ENCODE data around the gene SEMA6B. TPM values are rescaled to one million over a fixed set of nuclear protein-coding genes. Genes with fewer than 3 reads are reported as not detected.
"Not testable (repeated sequence)": the region's sequence is repeated elsewhere in the genome, so short reads cannot be mapped to it uniquely, and the experiment has no call there.

SEMA6B gene
- 6.4 TPM for polyA plus RNA-seq (2013, experiment 1 of 2; ENCODE audit: insufficient read length)
- 7.0 TPM for polyA plus RNA-seq (2013, experiment 2 of 2; ENCODE audit: insufficient read length)

GRCh38 chr19:4559569-4559968 lies at the start of gene SEMA6B:
Gene SEMA6B (minus strand): TSS chr19:4559684. CDS start chr19:4558457, 1,227 bp downstream.
- DNase-seq, result no peak

GRCh38 chr19:4606921-4607678 lies 47.6 kb upstream of the SEMA6B start:
- DNase-seq, result no peak

- no peak for DNase-seq
Measured at GRCh38 chr19:4606181-4606580, 46.7 kb upstream of the SEMA6B start.

- DNase-seq, result no peak
Measured at GRCh38 chr19:4604912-4605311, 45.4 kb upstream of the SEMA6B start.

- DNase-seq, result no peak
Measured at GRCh38 chr19:4602915-4603314, 43.4 kb upstream of the SEMA6B start.

- DNase-seq, result no peak
Measured at GRCh38 chr19:4602173-4602788, 42.8 kb upstream of the SEMA6B start.

GRCh38 chr19:4600893-4601292 lies 41.4 kb upstream of the SEMA6B start:
- DNase-seq, result no peak

GRCh38 chr19:4600082-4600481 lies 40.6 kb upstream of the SEMA6B start:
- no peak for DNase-seq

GRCh38 chr19:4598712-4599111 lies 39.2 kb upstream of the SEMA6B start:
- DNase-seq, result no peak

GRCh38 chr19:4597975-4598671 lies 38.6 kb upstream of the SEMA6B start:
- no peak for DNase-seq

- DNase-seq, result no peak
Measured at GRCh38 chr19:4597278-4597974, 37.9 kb upstream of the SEMA6B start.

GRCh38 chr19:4596033-4596904 lies 36.8 kb upstream of the SEMA6B start:
- no peak for DNase-seq

GRCh38 chr19:4595158-4595557 lies 35.7 kb upstream of the SEMA6B start:
- DNase-seq, result not testable (repeated sequence)

GRCh38 chr19:4594201-4594600 lies 34.7 kb upstream of the SEMA6B start:
- DNase-seq, result no peak

GRCh38 chr19:4593409-4593851 lies 33.9 kb upstream of the SEMA6B start:
- DNase-seq, result no peak

GRCh38 chr19:4592445-4592844 lies 33.0 kb upstream of the SEMA6B start:
- DNase-seq, result no peak

- DNase-seq, result no peak
Measured at GRCh38 chr19:4591320-4591719, 31.8 kb upstream of the SEMA6B start.

- DNase-seq, result no peak
Measured at GRCh38 chr19:4590559-4590958, 31.1 kb upstream of the SEMA6B start.

- no peak for DNase-seq
Measured at GRCh38 chr19:4589579-4590410, 30.3 kb upstream of the SEMA6B start.

GRCh38 chr19:4588291-4588761 lies 28.8 kb upstream of the SEMA6B start:
- no peak for DNase-seq

- DNase-seq, result no peak
Measured at GRCh38 chr19:4587527-4587926, 28.0 kb upstream of the SEMA6B start.

Measured in fibroblast of skin of scalp (primary cell).